CD4-positive, alpha-beta T cell treated with Interleukin-12 subunit alpha and Interleukin-12 subunit beta, for 1 hour (primary cell): ENCODE data around the gene ITIH6.

Experiments used
- DNase-seq: peaks from one replicate; pipeline ENCODE4 v3.0.0-alpha.2; 2020

Gene ITIH6

DNA sequence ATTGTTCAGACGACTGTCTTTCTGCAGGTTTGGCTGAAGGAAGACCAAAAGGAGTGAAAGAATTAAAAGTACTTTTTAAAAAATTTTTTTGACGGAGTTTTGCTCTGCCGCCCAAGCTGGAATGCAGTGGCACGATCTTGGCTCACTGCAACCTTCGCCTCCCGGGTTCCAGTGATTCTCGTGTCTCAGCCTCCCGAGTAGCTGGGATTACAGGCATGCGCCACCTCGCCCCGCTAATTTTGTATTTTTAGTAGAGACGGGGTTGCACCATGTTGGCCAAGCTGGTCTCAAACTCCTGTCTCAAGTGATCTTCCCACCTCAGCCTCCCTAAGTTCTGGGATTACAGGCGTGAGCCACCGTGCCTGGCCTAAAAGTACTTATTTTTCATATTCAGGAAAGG, 86.3 kb downstream of the ITIH6 start:
- DNase-seq, result no peak

DNA sequence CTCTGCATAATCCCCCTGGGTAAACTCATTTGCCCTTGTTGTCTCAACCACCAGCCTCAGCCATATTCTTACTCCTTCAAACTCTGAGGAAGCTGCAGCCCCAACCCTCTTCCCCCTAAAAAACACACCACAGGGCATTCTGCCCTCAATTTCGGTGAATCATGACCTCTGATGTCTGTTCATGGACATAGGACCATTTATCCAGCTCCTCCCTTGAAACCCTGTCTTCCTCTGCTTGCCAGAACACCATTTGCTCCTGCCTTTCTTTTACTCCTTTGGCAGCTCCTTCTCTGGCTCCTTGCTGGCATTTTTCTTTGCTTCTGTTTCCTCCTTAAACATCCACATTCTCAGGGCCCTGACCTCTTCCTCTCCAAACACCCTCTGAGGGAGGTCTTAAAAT, 87.1 kb downstream of the ITIH6 start:
- DNase-seq, result no peak

DNA sequence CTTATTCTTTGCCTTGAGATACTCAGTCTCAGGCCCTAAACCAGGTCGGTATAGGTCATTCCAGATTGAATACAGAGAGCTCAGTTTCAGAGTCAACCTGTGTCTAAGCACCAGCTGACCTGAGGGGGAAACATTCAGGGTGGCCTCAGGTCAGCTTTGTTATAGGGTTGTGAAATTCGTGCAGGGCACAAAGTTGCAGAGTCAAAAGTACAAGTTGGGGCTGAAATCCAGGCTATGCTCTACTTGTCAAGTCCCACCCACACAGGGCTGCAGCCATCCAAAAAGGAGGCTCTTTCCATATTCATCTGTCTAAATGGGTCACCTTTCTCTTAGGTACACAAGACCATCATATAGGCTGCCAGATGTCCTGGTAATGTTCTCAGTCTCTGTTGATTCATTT, 89.7 kb downstream of the ITIH6 start:
- no peak for DNase-seq
